Left lobe of liver (tissue), 2 donors: ENCODE measurements around the gene SLC6A20. TPM values are rescaled to one million over a fixed set of nuclear protein-coding genes. Genes with fewer than 3 reads are reported as not detected.

Source experiments
- ATAC-seq: fragments of 200-7000 bp; cut with Tn5 transposase; one replicate; pipeline ENCODE4 v1.9.1; 2020; ENCODE audit warnings: mild to moderate bottlenecking, moderate library complexity
- DNase-seq: peaks from one replicate; pipeline ENCODE4 v3.0.0-alpha.2; 2020; ENCODE audit warnings: low spot score
- total RNA-seq: library from RNA; stranded (reverse); gene quantifications from one replicate; pipeline ENCODE4 v1.2.1, GENCODE V29; 2021
- donor health status: DM: no; HTN: no; CAD: no; lungs with moderate emphysema.
- donor health status: DM: no; HTN: yes; CAD: no.

SLC6A20 gene
- total RNA-seq, 1 donor from 2014 or later: 0.08 TPM

- DNase-seq (no peak), ATAC-seq (no peak)
Measured at GRCh38 chr3:45779746-45780735, 16.3 kb downstream of the SLC6A20 start.

GRCh38 chr3:45778761-45779201, 17.6 kb downstream of the SLC6A20 start:
- peak; percentile 68 for DNase-seq

GRCh38 chr3:45777746-45778386, 18.5 kb downstream of the SLC6A20 start:
- DNase-seq (peak; percentile 33), ATAC-seq (no peak)

More at GRCh38 chr3:45778761-45779201, 17.6 kb downstream of the SLC6A20 start:
- peak; percentile 76 for ATAC-seq

- ATAC-seq (no peak), DNase-seq (peak; percentile 40)
Measured at GRCh38 chr3:45777111-45777745, 19.1 kb downstream of the SLC6A20 start.

DNA sequence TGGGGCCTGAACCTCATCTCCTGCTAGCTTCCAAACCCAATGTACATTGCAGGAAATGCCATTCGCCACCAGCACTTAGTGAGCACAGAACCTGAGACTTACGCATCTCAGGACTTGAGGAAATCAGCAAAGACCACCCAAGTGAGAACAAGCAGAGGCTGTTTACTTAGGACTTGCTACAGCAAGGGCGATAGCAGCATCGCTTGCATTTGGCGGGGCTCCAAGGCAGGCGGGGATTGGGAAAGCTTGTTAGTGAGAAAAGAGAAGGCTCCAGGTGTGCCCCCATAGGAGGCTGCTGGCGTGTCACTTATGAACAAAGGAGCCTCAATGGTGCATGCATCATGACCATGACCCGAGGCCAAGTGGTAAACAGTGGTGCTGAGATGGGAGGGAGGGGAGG, 19.7 kb downstream of the SLC6A20 start:
- ATAC-seq (peak; percentile 4), DNase-seq (peak; percentile 55)

GRCh38 chr3:45776301-45776595, 20.1 kb downstream of the SLC6A20 start:
- DNase-seq (peak; percentile 51), ATAC-seq (peak; percentile 84)

GRCh38 chr3:45775571-45776300, 20.6 kb downstream of the SLC6A20 start:
- ATAC-seq: no peak
- DNase-seq: peak; percentile 39

- DNase-seq (peak; percentile 34), ATAC-seq (no peak)
Measured at GRCh38 chr3:45774581-45775521, 21.5 kb downstream of the SLC6A20 start.

DNA sequence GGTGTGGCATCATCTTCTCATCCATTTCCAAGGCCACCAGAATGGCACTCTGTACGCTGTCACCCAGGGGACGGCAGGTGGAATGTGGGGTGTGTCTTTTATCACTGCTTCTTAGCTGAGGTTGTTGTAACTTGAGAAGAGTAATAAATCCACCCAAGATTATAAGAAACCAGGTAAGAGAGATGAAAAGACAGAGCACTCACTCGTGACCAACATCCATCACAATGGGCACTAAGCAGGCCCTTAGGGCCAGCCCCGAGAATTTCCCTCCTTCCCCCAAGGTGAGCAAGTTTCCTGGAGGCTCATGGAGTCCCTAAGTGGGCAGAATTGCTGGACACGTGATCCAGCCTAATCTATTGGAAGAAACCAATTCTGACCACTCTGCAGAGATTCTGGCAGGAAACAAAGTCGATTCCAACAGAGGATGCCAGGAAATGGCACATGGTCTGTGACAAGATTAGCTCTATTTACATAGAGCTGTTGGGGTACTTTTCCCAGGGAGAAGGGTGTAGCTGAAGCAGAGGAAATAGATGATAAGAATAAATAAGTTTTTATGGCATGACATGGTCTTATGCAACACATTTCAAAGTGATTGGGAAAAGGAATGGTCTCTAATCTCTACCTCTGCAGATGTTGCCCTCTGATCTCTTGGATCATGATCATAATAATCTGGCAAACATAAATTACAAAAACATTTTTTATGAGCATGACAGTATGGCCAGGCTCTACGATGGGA, 22.5 kb downstream of the SLC6A20 start:
- ATAC-seq (no peak), DNase-seq (peak; percentile 12)

- no peak for ATAC-seq
- DNase-seq: peak; percentile 22
Measured at GRCh38 chr3:45773072-45773471, 23.3 kb downstream of the SLC6A20 start.

GRCh38 chr3:45772341-45773035, 23.8 kb downstream of the SLC6A20 start:
- ATAC-seq: no peak
- peak; percentile 22 for DNase-seq

DNA sequence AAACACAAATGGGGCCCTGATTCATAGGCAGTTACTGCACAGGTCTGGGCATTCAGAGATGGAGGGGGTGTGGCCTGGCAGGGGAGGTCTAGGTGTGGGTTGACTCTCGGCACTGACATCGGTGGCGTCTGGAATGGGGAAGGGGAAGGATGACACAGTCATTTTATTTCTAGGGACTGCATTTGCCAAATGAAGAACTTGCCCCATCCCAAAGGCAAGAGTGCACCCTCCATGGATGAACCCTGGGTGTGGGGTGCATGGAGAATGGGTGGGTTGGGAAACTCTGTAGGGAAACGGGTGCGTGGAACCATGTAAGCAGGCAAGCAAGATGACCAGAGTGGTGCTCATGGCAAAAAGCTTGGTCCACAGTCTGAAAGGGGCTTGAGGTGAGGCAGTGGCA, 24.5 kb downstream of the SLC6A20 start:
- ATAC-seq: no peak
- DNase-seq: peak; percentile 24

DNA sequence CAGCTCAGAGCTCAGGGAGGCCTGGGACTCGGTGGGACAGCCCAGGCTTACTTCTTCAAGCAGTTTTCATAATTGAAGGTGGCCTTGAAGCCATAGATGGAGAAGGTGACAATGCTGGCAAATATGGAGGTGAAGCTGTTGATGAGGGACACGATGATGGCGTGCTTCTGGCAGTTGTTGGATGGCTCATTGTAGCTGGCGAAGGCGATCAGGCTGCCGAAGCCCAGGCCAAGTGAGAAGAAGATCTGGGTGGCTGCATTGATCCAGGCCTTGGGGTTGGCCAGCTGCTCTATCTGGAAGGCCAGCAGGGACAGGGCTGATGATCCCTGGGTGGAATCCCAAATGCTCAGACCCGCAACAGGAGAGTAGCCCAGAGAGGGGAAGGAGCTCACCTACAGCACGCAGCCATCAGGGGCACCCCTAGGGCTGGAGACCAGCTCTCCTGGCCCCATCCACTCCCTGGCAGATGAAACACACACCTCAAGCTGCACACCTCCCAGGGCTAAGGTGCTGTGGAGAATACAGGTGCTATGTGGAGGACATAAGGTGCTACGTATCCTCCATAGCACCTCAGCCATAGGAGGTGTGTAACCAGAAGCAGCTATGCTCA, 25.1 kb downstream of the SLC6A20 start:
- ATAC-seq: no peak
- no peak for DNase-seq

DNA sequence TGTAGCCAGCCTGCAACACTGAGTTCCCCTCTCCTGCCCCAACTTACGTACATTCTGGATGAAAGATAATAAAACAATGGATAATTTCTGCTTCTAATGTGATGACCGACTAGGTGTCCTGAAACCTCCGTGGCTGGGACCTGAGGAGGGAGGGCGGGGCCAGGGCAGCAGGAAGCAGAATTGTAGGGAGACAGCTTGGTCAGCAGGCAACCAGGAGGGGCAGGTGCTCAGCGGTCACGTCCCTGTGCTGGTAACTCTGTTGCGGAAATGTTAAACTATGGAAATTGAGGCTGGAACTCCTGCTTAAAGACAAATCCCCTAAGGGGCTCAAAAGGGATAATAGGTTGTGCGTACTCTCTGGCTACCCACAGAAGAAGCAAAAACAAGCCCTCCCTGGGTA, 30.4 kb downstream of the SLC6A20 start:
- ATAC-seq: no peak
- DNase-seq: no peak

DNA sequence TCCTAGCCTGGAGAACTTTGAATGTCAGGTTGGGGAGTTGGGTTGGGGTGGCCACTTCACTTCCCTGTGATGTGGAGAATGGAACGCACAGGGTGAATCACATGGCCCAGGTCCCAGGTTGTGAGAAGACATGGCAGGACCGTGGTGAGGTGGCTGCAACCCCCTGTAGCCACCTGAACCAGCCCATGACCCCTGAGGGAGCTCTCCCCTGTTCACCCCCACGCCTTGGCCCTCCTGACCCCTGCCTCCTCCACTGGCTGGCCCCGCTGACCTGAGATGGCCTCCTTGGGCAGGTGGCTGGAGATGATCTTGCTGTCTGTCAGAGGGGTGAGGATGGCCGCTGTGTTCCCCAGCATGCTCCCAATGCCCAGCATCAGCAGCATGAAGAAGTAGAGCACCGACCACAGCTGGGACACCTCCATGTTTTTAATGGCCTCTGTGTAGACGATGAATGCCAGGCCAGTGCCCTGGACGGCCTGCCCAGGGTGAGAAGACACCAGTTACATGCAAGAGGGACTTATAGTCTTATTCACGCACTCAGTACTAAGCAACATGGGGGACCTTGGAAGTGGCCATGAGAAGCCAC, 31.0 kb downstream of the SLC6A20 start:
- no peak for ATAC-seq
- no peak for DNase-seq

DNA sequence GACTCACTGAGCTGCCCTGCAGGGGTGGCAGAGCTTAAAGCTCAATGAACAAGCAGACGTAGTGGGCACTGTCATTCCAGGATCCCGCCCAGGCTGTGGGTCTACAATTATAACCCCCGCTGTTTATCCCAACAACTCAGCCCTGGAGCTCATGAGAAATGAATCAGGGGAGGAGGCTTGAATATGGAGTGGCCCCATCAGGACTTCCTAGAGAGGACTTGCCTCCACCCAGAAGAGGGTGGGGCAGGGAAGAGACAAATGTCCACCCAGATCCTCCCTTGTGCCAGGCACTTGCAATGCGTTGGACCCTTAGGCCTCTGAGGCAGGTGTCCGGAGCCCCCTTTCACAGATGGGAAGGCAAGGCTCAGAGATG, 33.0 kb downstream of the SLC6A20 start:
- no peak for ATAC-seq
- no peak for DNase-seq

DNA sequence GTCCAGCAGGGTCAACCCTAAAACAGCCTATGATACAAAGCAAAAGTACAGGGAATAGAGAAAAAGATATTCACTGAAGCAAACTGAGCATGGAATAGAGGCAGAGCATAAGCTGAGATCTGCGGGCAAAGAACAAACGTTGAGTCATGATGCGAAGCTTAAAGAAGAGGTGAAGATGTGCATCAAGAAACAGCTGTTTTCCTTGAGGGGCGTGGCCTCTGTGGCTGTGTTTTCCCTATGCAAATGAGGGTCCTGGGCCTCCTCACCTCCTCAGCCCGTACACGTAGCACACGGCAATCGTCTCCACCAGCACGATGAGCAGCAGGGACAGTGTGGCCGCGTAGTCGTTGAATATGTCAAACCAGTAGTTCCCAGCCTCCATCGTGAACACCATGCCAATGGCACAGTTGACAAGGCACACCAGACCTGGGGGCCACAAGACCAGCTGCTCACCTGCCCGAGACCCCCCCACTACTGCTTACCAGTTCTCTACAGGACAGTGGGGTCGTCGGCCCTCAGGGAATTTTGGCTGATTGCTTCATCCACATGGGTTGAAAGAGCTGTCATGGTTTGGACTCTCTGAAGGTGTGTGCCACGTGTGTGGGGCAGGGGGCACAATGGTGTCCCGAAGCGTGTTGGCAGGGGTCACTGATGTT, 33.6 kb downstream of the SLC6A20 start:
- DNase-seq (no peak), ATAC-seq (no peak)
